RPMI7951 (cell line): Measurements from ENCODE around the gene SLC46A2. TPM values are rescaled to one million over a fixed set of nuclear protein-coding genes. Genes with fewer than 3 reads are reported as not detected.

ENCODE experiments used
- DNase-seq: peaks from one replicate; pipeline ENCODE4 v3.0.0-alpha.2; 2012; ENCODE audit warnings: low read depth
- total RNA-seq: library from RNA; depleted of rRNA; stranded (reverse); fragments of >200 nt; shearing (Covaris generic); gene quantifications from 2 replicates; pipeline ENCODE4 v1.2.3, GENCODE V29; 2014

Gene SLC46A2
- total RNA-seq, 1 experiment from 2014 or later: not detected

- DNase-seq: no peak
Measured at GRCh38 chr9:112886351-112886750, 4.3 kb downstream of the SLC46A2 start.

GRCh38 chr9:112885324-112885723 is 5.4 kb downstream of the SLC46A2 start:
- no peak for DNase-seq

GRCh38 chr9:112884721-112885120 is 6.0 kb downstream of the SLC46A2 start:
- DNase-seq: peak; percentile 17

DNA sequence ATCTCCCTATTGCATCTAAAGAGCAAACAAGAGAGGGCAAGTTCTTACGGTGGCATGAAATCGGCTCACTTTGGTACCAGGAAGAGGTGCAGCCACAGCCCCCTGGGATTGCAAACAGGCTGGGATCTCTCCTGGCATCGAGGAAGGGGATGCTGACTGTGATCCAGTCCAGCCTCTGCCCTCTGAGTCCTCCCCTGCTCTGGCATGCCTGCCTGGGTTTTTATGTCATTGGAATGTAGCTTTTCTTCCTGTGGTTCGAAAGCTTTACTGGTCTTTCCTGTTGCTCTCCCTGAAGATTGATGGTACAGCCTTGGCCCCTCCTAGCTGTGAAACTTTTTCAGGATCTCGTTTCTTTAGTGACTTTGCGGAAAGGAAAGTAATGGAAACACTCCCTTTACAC is 6.6 kb downstream of the SLC46A2 start:
- peak; percentile 15 for DNase-seq

DNA sequence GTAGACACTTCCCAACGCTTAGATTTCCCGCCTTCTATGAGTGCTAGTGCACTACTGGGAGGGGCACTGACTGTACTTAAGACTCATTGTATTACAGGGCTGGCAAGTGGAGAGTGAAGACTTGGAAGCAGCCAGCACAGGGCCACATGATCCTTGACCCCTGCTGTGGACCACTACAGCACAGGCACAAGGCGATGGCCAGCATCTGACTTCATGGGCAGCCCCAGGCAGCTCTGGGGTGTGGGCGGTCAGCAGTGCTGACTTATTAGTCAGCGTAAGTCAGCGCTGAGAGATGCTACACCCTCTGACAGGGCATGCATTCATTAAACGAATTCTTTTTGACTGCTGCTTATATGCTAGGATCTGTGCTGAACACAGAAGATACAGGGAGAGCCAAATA is 9.3 kb downstream of the SLC46A2 start:
- peak; percentile 82 for DNase-seq

DNA sequence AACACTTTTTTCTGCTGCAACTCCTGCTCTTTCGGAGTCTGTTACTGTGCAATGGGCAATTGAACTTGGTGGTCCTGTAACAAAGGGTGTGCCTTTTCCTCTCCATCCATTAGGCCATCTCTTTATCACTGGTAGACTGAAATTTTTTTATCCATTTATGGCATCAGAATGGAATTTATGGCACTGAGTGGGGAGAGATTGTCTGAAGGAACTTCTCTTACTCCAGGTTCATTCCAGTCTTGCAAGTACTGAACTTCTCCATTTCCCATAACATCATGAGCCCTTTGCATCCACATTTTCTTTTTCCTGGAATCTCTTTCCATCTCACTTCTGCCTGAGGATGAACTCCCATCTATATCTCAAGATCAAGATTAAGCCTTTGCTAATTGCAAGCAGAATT is 10.0 kb downstream of the SLC46A2 start:
- no peak for DNase-seq

DNA sequence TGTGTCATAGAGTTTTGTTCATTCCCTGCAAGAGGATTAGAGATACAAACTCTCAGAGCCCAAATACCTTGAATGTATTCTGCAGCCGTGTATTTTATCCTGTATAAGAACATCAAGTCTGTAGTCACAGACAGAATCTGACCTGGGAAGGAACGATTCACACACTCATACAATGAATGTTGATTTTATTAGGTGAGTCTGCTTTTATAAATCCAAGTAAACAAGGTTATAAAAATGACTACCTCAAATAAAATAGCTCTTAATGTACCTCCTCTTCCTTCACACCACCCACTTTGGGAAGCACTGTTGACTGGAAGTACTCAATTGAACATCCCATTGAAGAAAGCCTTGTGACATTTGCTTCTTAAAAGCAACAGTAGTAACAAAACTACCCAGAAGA is 11.9 kb downstream of the SLC46A2 start:
- no peak for DNase-seq

DNA sequence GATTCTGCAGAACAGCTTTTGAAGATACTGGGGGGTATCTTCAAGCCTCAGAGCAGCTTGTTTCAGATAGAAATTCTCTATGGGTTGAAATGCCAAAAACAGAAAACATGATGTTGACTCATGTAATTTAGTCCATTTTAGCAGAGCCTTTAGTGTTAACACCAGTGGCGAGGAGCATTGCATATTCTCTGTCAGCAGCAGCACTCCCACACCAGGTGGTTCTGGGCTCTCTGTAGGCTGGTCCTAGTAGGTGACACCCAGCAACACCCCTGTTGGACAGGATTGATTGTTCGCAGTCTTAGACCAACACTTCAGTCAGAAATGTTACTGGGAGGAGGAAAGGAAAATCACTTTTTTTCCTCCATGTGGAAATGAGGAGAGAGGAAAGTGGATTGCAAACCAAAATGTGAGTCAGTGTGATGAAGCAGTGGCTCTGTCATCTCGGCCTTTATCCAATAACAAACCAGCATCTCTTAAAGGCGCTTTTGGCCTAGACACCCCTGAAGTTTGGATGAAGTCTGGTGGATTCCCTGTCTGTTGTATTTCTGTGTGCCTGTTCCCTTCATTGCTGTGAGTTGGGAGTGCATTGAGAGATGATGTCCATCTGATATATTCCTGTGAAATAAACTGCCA is 16.8 kb downstream of the SLC46A2 start:
- peak; percentile 8 for DNase-seq

GRCh38 chr9:112872019-112872418 is 18.7 kb downstream of the SLC46A2 start:
- no peak for DNase-seq

DNA sequence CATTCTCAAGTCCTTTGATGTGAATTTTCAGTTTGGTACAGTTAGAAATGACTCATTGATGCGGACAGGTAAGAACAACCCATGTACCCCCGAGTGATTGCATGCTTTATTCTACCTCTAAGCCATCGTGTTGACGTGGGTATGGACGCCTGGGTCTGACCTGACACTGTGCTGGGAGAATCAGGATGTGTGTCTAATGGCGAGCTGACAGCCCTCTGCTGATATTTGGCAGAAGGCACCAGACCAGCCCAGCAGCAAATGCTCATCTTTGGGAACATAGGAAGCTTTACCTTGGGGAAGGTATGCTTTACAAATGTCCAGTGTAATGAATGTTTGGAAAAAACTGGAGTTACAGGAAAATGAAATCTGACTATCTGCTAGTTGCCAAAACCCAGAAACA is 20.1 kb downstream of the SLC46A2 start:
- no peak for DNase-seq

DNA sequence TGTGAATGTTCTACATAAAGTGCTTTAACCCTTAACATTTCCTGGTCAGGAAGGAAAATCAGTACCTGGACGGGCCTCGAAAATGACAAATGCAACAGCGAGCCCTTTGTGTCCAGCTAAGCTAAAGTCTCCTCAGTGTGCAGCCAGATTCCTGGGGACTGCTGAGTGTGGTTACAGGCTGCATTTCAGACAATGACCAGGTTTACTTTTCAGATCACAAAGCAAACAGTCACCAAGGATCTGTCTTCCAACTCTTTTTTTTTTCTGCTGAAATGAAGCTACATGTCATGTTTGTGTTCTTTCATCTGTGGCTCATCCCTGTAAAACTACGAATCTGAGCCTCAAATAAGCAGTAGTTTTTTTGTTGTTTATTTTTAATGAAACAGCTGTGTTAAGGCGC is 20.8 kb downstream of the SLC46A2 start:
- no peak for DNase-seq

DNA sequence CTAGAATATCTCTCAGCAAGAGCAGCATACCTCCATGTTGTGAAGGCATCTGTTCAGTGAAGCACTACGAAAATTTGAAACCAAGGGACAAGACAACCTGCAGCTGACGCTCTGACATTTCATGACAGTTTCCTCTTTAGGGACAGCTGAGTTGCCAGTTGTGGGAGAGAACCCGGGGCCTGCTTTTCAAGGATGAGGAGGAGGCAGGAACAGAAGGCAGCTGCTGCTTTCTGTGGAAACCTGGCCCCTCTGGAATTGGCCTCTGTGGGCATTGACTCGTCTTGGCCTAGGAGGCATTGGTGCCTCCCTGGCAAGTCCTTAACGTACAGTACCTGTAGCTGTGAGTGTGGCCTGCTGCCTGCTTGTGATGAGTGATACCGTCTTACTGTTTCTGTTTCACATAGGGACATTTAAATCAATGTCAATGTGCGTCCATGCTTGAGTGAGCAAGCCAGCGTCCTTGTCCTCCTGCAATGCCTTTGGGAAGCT is 21.6 kb downstream of the SLC46A2 start:
- no peak for DNase-seq

GRCh38 chr9:112868461-112868860 is 22.2 kb downstream of the SLC46A2 start:
- no peak for DNase-seq

DNA sequence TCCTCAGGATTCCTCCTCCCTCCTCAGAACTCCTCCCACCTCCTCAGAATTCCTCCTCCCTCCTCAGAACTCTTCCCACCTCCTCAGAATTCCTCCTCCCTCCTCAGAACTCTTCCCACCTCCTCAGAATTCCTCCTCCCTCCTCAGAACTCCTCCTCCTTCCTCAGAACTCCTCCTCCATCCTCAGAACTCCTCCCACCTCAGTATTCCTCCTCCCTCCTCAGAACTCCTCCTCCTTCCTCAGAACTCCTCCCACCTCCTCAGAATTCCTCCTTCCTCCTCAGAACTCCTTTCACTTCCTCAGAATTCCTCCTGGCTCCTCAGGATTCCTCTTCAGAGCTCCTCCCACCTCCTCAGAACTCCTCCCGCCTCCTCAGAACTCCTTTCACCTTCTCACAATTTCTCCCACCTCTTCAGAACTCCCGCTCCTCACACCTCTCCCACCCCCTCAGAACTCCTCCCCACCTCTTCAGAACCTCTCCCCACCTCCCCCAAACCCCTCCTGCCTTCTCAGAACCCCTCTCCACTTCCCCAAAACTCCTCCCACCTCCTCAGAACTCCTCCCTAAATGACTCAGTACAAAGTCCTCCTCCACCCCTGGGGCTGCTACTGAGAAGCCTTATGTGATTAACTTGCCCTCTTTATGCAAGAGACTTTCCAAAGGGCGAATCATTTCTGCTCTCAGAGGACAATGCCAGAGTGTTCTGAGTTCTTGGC is 23.2 kb downstream of the SLC46A2 start:
- DNase-seq: peak; percentile 67

DNA sequence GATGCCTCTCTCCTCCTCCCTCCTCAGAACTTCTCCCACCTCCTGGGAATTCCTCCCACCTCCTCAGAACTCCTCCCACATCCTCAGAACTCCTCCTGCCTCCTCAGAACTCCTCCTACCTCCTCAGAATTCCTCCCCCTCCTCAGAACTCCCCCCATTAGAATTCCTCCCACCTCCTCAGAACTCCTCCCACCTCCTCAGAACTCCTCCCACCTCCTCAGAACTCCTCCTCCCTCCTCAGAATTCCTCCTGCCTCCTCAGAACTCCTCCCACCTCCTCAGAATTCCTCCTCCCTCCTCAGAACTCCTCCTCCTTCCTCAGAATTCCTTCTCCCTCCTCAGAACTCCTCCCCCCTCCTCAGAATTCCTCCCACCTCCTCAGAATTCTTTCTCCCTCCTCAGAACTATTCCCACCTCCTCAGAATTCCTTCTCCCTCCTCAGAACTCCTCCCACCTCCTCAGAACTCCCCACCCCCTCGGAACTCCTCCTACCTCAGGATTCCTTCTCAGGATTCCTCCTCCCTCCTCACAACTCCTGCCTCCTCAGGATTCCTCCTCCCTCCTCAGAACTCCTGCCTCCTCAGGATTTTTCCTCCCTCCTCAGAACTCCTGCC is 23.9 kb downstream of the SLC46A2 start:
- peak; percentile 33 for DNase-seq

DNA sequence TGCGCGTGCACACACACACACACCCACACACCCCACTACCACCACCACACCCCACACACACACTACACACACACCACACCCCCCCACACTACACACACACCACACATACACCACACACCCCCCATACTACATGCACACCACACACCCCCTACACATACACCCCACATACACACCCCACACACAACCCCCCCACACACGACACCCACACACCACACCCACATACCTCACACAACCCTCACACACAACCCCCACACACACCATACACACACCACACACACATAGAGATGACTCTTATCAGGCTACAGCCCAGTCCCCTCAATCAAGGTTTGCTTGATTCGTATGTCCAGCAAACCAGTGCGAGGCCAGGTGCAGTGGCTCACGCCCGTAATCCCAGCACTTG is 25.7 kb downstream of the SLC46A2 start:
- DNase-seq: no peak

DNA sequence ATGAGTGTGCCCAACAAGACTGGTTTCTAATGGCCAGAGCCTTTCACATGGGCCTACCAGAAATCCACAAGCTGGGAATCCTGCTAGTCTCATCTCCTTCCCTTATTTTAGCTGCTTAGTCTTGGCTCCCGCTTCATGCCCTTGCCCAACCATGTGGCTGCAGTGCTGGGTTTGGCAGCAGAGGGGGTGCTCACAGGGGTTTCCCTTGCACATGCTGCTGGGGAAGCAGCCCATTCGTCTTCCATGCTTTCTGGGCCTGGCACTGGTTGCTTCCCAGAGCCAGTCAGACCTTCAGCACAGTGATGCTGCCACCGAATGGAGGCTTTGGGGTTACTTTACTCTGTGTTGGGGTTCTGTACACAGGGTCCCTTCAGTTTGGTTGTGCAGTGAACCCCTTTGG is 26.3 kb downstream of the SLC46A2 start:
- no peak for DNase-seq

GRCh38 chr9:112863746-112864145 is 26.9 kb downstream of the SLC46A2 start:
- DNase-seq: no peak

GRCh38 chr9:112863214-112863613 is 27.5 kb downstream of the SLC46A2 start:
- DNase-seq: no peak

GRCh38 chr9:112861638-112862555 is 28.8 kb downstream of the SLC46A2 start:
- DNase-seq: no peak

- no peak for DNase-seq
Measured at GRCh38 chr9:112861155-112861554, 29.5 kb downstream of the SLC46A2 start.

DNA sequence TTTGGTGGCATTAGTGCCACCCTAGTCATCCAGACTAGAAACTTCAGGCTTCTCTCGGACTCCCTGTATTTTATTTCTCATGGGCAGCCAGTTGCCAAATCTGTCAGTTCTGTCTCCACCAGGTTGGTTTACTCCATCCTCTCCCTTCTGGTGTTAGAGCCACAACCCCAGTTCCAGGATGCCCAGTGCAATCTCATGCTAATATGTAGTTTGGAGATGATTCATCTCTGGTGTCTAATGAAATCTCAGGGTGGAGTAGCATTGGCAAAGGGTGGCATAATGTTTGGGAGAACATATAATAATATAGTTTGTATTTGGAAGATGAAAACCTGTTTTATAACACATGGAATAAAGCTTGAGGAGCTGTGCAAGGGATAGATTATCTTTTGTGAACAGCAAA is 30.2 kb downstream of the SLC46A2 start:
- DNase-seq: no peak
